Mucosa of descending colon (tissue), 3 donors: ENCODE results near the gene ZSCAN20. TPM values are rescaled to one million over a fixed set of nuclear protein-coding genes. Genes with fewer than 3 reads are reported as not detected.

Experiments used
- ATAC-seq: fragments of 200-7000 bp; cut with Tn5 transposase; one replicate; pipeline ENCODE4 v1.9.1; 2020; ENCODE audit warnings: mild to moderate bottlenecking, moderate library complexity
- DNase-seq, 3 donors: peaks; one replicate each; pipeline ENCODE4 v3.0.0-alpha.2; 2020
- H3K36me3 ChIP-seq: fragments of 200-600 bp; one replicate; pipeline ENCODE4 v1.8.0; 2021; ENCODE audit warnings: low read depth, mild to moderate bottlenecking
- H3K4me1 ChIP-seq: fragments of 200-600 bp; one replicate; pipeline ENCODE4 v1.8.0; 2021; ENCODE audit warnings: low read depth, mild to moderate bottlenecking
- H3K4me3 ChIP-seq: fragments of 200-600 bp; one replicate; pipeline ENCODE4 v1.8.0; 2021; ENCODE audit warnings: mild to moderate bottlenecking
- H3K9me3 ChIP-seq: fragments of 200-600 bp; one replicate; pipeline ENCODE4 v1.8.0; 2021; ENCODE audit warnings: mild to moderate bottlenecking
- CTCF ChIP-seq: fragments of 200-600 bp; IDR thresholded peaks from one replicate; pipeline ENCODE4 v1.8.0; 2022; ENCODE audit warnings: antibody characterized with exemption, mild to moderate bottlenecking
- intact Hi-C, 2 donors: fragments of 100-400 bp; cut with DNase I in 1 of 2; cut with micrococcal nuclease in 1 of 2; formaldehyde crosslinking; loops; one replicate each; pipeline versions ENCODE4 v1.11.0 to v1.11.1; 2022; cut with DNase I, micrococcal nuclease
- total RNA-seq, 3 donors: library from RNA; stranded (reverse); fragmentation: NEBNext Ultra II Directional in 2 of 3; extraction: Animal tissue kit (Norgen Biotek cat#: 25700) in 2 of 3; gene quantifications; one replicate each; pipeline versions ENCODE4 v1.2.1 to v1.2.4, GENCODE V29; 2021 to 2023
- donor health status: DM: no; HTN: no; CAD: no; lungs with moderate emphysema.
- donor health status: DM: no; HTN: no; CAD: no.
- donor health status: DM: no; HTN: yes; CAD: no.

Gene ZSCAN20
- total RNA-seq, 3 donors from 2014 or later: 4.3 to 8.8 (median 5.7) TPM

- intact Hi-C loops: no loop called here
- no peaks in the 10 kb centered on the region for H3K36me3 ChIP-seq
- DNase-seq: no peak
- no peak for ATAC-seq
- no peaks in the 10 kb centered on the region for H3K4me1 ChIP-seq
- H3K9me3 ChIP-seq: no peaks in the 10 kb centered on the region
- no peak overlapping the region for H3K4me3 ChIP-seq
- TF ChIP-seq CTCF: no peak
Observed at GRCh38 chr1:33446590-33446989, 25.9 kb upstream of the ZSCAN20 start.

GRCh38 chr1:33454646-33455282 lies 17.7 kb upstream of the ZSCAN20 start:
- Histone ChIP-seq H3K9me3 (no peaks in the 10 kb centered on the region), H3K36me3 (no peaks in the 10 kb centered on the region), H3K4me3 (no peak overlapping the region), H3K4me1 (no peaks in the 10 kb centered on the region)
- ATAC-seq: no peak
- no peak for DNase-seq
- no peak for TF ChIP-seq CTCF
- intact Hi-C loops: no loop called here

GRCh38 chr1:33455539-33456501 lies 16.6 kb upstream of the ZSCAN20 start:
- Histone ChIP-seq H3K36me3 (no peaks in the 10 kb centered on the region), H3K4me3 (no peak overlapping the region), H3K4me1 (no peaks in the 10 kb centered on the region), H3K9me3 (no peaks in the 10 kb centered on the region)
- intact Hi-C loops: no loop called here
- peak; percentile 79 for ATAC-seq
- peak in 1 of 3 donors; percentile 51 for DNase-seq
- no peak for TF ChIP-seq CTCF

GRCh38 chr1:33456502-33456886 lies 16.0 kb upstream of the ZSCAN20 start:
- TF ChIP-seq CTCF: no peak
- no peak for ATAC-seq
- Histone ChIP-seq H3K4me3 (no peak overlapping the region), H3K9me3 (no peaks in the 10 kb centered on the region), H3K4me1 (no peaks in the 10 kb centered on the region), H3K36me3 (no peaks in the 10 kb centered on the region)
- DNase-seq: no peak
- intact Hi-C loops: no loop called here

GRCh38 chr1:33459691-33460090 lies 12.8 kb upstream of the ZSCAN20 start:
- intact Hi-C loops: loop anchor here in 1 of 2 donors (10.0 kb wide), 1 partner anchor 85 kb away; no protein-coding TSS in a partner anchor
- no peak for DNase-seq
- Histone ChIP-seq H3K36me3 (no peaks in the 10 kb centered on the region), H3K4me1 (no peaks in the 10 kb centered on the region), H3K4me3 (no peak overlapping the region), H3K9me3 (no peaks in the 10 kb centered on the region)
- TF ChIP-seq CTCF: no peak
- no peak for ATAC-seq
